Suprapubic skin (tissue), 4 donors: Measurements from ENCODE around the gene CGB2. TPM values are rescaled to one million over a fixed set of nuclear protein-coding genes. Genes with fewer than 3 reads are reported as not detected.
"Not testable (repeated sequence)": the region's sequence is repeated elsewhere in the genome, so short reads cannot be mapped to it uniquely, and the experiment has no call there.

Source experiments
- DNase-seq, 2 donors: peaks; one replicate each; pipeline ENCODE4 v3.0.0-alpha.2; 2019; ENCODE audit warnings: low spot score in 2 of 2
- H3K27ac ChIP-seq: fragments of 200-600 bp; sonication (generic); one replicate; pipeline ENCODE4 v1.5.1; 2019
- H3K27me3 ChIP-seq: fragments of 200-600 bp; sonication (generic); one replicate; pipeline ENCODE4 v1.5.1; 2019
- H3K36me3 ChIP-seq: fragments of 200-600 bp; sonication (generic); one replicate; pipeline ENCODE4 v1.5.1; 2019
- H3K4me1 ChIP-seq: fragments of 200-600 bp; sonication (generic); one replicate; pipeline ENCODE4 v1.5.1; 2019
- H3K4me3 ChIP-seq: fragments of 200-600 bp; sonication (generic); one replicate; pipeline ENCODE4 v1.5.1; 2019; ENCODE audit warnings: mild to moderate bottlenecking
- H3K9me3 ChIP-seq: fragments of 200-600 bp; sonication (generic); one replicate; pipeline ENCODE4 v1.5.1; 2019
- CTCF ChIP-seq, 2 donors: fragments of 200-600 bp in 1 of 2; fragments of 450-650 bp in 1 of 2; sonication (generic) in 1 of 2; IDR thresholded peaks; one replicate each; pipeline ENCODE4 v1.5.1; 2016 to 2019; ENCODE audit warnings: antibody characterized with exemption in 2 of 2, mild to moderate bottlenecking in 1 of 2, moderate library complexity in 1 of 2
- EP300 ChIP-seq: sonication (generic); formaldehyde crosslinking; IDR thresholded peaks from one replicate; pipeline ENCODE4 v1.6.1; 2017; ENCODE audit warnings: antibody characterized with exemption
- POLR2A ChIP-seq, 2 donors: fragments of 450-650 bp; IDR thresholded peaks; one replicate each; pipeline ENCODE4 v1.6.1; 2017; ENCODE audit warnings: antibody characterized with exemption in 2 of 2, mild to moderate bottlenecking in 2 of 2, moderate library complexity in 2 of 2
- POLR2AphosphoS5 ChIP-seq, 3 donors: sonication (generic); formaldehyde crosslinking; IDR thresholded peaks; one replicate each; pipeline ENCODE4 v1.6.1; 2017; ENCODE audit warnings: antibody characterized with exemption in 3 of 3
- WGBS: methylation state at CpG from one replicate; pipeline ENCODE4 v1.1.5; 2018; 5-methylcytosine and 5-hydroxymethylcytosine counted together
- total RNA-seq, 4 donors: library from RNA; depleted of rRNA; stranded (reverse); fragments of >200 nt; gene quantifications; one replicate each; pipeline ENCODE4 v1.1.0, GENCODE V29; 2016

Gene CGB2
- total RNA-seq, 4 donors from 2014 or later: not detected

- TF ChIP-seq POLR2AphosphoS5 (IDR thresholded peaks at IDR 0.05) (no peak), EP300 (no peak), CTCF (IDR thresholded peaks at IDR 0.05) (no peak), POLR2A (IDR thresholded peaks at IDR 0.05) (no peak)
- 97% methylated on average over 9 of the region's 9 CpGs for WGBS
- H3K36me3 ChIP-seq: no peaks in the 10 kb centered on the region
- no peak overlapping the region for H3K4me3 ChIP-seq
- peaks cover 79% of the 10 kb centered on the region for H3K27me3 ChIP-seq
- peaks cover 32% of the 10 kb centered on the region for H3K4me1 ChIP-seq
- DNase-seq: no peak
- no peaks in the 10 kb centered on the region for H3K9me3 ChIP-seq
- H3K27ac ChIP-seq: no peak overlapping the region
Observed at GRCh38 chr19:49069026-49069425, 37.3 kb downstream of the CGB2 start.

GRCh38 chr19:49070416-49070815 lies 38.7 kb downstream of the CGB2 start:
- H3K9me3 ChIP-seq: no peaks in the 10 kb centered on the region
- TF ChIP-seq EP300 (no peak), POLR2A (IDR thresholded peaks at IDR 0.05) (no peak), POLR2AphosphoS5 (IDR thresholded peaks at IDR 0.05) (no peak)
- H3K4me3 ChIP-seq: no peak overlapping the region
- H3K4me1 ChIP-seq: peaks cover 20% of the 10 kb centered on the region
- no peak overlapping the region for H3K27ac ChIP-seq
- WGBS: 96% methylated on average over 21 of the region's 21 CpGs
- peaks cover 71% of the 10 kb centered on the region for H3K27me3 ChIP-seq
- no peak for DNase-seq
- H3K36me3 ChIP-seq: no peaks in the 10 kb centered on the region

- no peak for DNase-seq
- Histone ChIP-seq H3K27ac (no peak overlapping the region), H3K27me3 (peaks cover 56% of the 10 kb centered on the region), H3K4me1 (peaks cover 17% of the 10 kb centered on the region), H3K4me3 (peak overlapping the region; percentile 38), H3K9me3 (no peaks in the 10 kb centered on the region), H3K36me3 (no peaks in the 10 kb centered on the region)
- no peak for TF ChIP-seq EP300
- TF ChIP-seq POLR2AphosphoS5 (IDR thresholded peaks at IDR 0.05): no peak
- no peak for TF ChIP-seq POLR2A (IDR thresholded peaks at IDR 0.05)
- no peak for TF ChIP-seq CTCF (IDR thresholded peaks at IDR 0.05)
- 7% methylated on average over 13 of the region's 93 CpGs for WGBS
Observed at GRCh38 chr19:49071860-49072547, 40.3 kb downstream of the CGB2 start.

GRCh38 chr19:49073514-49074378 lies 42.1 kb downstream of the CGB2 start:
- no peaks in the 10 kb centered on the region for H3K36me3 ChIP-seq
- H3K4me1 ChIP-seq: peaks cover 17% of the 10 kb centered on the region
- H3K27me3 ChIP-seq: peaks cover 53% of the 10 kb centered on the region
- DNase-seq: no peak
- no peak overlapping the region for H3K4me3 ChIP-seq
- no peak overlapping the region for H3K27ac ChIP-seq
- TF ChIP-seq POLR2A (IDR thresholded peaks at IDR 0.05): no peak
- TF ChIP-seq POLR2AphosphoS5 (IDR thresholded peaks at IDR 0.05): no peak
- no peak for TF ChIP-seq CTCF (IDR thresholded peaks at IDR 0.05)
- no peak for TF ChIP-seq EP300
- H3K9me3 ChIP-seq: no peaks in the 10 kb centered on the region
- WGBS: 56% methylated on average over 23 of the region's 23 CpGs

- not testable (repeated sequence) for H3K27ac ChIP-seq, H3K9me3 ChIP-seq, DNase-seq, H3K36me3 ChIP-seq, H3K4me3 ChIP-seq
- peaks cover 17% of the 10 kb centered on the region for H3K4me1 ChIP-seq
- peak; percentile 53 to 66 for TF ChIP-seq CTCF (IDR thresholded peaks at IDR 0.05)
- peaks cover 46% of the 10 kb centered on the region for H3K27me3 ChIP-seq
- 27% methylated on average over 7 of the region's 9 CpGs for WGBS
Observed at GRCh38 chr19:49074869-49075268, 43.2 kb downstream of the CGB2 start.
